ENCODE data around the gene B3GLCT.

Gene B3GLCT

DNA sequence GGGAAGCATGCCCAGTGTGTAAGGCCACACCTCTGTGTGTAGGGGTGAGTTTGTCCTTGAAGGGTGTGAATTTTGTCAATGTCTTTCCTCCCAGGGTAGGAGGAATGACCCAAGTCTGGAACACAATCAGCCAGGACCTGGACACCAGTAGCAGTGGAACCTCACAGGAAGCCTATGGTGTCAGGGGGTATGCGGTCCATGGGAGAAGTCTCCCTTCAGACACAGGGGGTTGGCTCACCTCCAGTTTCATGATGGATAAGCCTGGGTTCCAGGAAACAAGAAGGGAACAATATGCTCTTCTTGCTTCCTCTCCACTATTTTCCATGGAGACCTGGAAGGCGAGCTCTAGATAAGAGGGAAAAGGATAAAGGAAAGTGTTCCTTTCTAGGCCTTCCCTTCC, 23.9 kb downstream of the B3GLCT start:
- no peaks in the 10 kb centered on the region for H3K27me3 ChIP-seq (ENCODE audit: control insufficient read depth, insufficient read depth, low read length)
- H3K36me3 ChIP-seq (ENCODE audit: control insufficient read depth, insufficient read depth, low read length) = no peaks in the 10 kb centered on the region
- DNase-seq (ENCODE audit: low read depth, low spot score) = no peak
- H3K9me3 ChIP-seq (ENCODE audit: control insufficient read depth, insufficient read depth, low read length) = no peaks in the 10 kb centered on the region
- H3K4me3 ChIP-seq (ENCODE audit: low read length) = no peak overlapping the region
- H3K27ac ChIP-seq (ENCODE audit: low read length) = no peak overlapping the region
- no CpG with 5 or more reads among the region's 2 CpGs for WGBS (ENCODE audit: insufficient coverage, insufficient read length)
- H3K4me1 ChIP-seq (ENCODE audit: control insufficient read depth, insufficient read depth, low read length) = peaks cover 5% of the 10 kb centered on the region; the same call in 1 of the 2 replicates

DNA sequence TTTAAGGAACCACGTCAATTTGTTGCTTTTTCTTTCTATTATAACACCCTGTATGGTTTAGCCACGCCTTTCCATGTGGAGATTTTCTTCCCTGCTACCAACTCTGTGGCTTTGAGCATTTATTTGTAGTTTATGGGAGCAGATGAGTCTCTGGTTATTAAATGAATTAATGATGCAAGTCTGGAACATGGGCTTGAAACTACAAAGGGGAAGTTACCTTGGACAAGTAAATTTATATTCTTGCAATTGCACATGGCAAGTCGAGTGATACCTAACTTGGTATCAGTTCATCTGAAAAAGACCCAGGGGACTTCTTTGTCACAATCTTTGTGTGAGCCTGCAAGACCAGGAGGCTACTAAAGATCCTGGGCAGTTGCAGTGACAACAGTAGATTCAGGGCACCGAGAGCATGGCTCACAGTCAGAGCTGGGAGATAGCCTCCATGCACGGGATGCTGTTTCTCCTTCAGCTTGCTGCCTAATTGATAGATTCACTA, 24.4 kb downstream of the B3GLCT start:
- Histone ChIP-seq H3K27ac (ENCODE audit: low read length) (no peak overlapping the region), H3K9me3 (ENCODE audit: control insufficient read depth, insufficient read depth, low read length) (no peaks in the 10 kb centered on the region), H3K4me1 (ENCODE audit: control insufficient read depth, insufficient read depth, low read length) (peaks cover 5% of the 10 kb centered on the region; the same call in 1 of the 2 replicates), H3K4me3 (ENCODE audit: low read length) (no peak overlapping the region), H3K27me3 (ENCODE audit: control insufficient read depth, insufficient read depth, low read length) (no peaks in the 10 kb centered on the region), H3K36me3 (ENCODE audit: control insufficient read depth, insufficient read depth, low read length) (no peaks in the 10 kb centered on the region)
- WGBS (ENCODE audit: insufficient coverage, insufficient read length) = no CpG with 5 or more reads among the region's 5 CpGs
- DNase-seq (ENCODE audit: low read depth, low spot score) = no peak

DNA sequence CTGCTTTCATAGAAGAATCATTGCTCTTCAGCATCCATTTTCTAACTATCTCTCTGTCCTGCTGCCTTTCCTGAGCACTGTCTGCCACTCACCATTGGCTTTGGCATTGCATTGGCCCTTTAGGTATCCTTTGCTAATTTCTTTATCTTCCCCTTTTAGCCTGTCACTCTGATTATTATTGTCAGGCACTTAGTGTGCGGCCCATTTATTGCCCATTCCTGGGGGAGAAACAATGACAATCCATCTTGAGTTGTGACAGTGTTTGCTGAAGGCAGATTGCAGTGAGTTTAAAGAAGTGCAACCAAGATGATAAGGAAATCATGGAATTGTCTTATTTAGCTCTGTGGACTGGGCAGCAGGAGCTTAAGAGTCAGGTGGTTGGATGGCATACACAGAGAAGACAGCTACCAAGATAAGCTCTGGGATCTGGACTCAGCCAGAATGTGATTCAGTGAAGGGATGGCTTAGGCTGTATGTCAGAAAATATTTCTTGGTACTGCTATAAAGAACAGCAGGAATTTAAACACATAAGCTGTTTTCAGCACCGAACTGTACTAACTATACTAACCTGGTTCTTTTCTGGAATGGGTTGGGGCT, 25.3 kb downstream of the B3GLCT start:
- Histone ChIP-seq H3K27me3 (ENCODE audit: control insufficient read depth, insufficient read depth, low read length) (no peaks in the 10 kb centered on the region), H3K27ac (ENCODE audit: low read length) (no peak overlapping the region), H3K4me1 (ENCODE audit: control insufficient read depth, insufficient read depth, low read length) (peaks cover 5% of the 10 kb centered on the region; the same call in 1 of the 2 replicates), H3K36me3 (ENCODE audit: control insufficient read depth, insufficient read depth, low read length) (no peaks in the 10 kb centered on the region), H3K9me3 (ENCODE audit: control insufficient read depth, insufficient read depth, low read length) (no peaks in the 10 kb centered on the region), H3K4me3 (ENCODE audit: low read length) (no peak overlapping the region)
- DNase-seq (ENCODE audit: low read depth, low spot score) = no peak
- WGBS (ENCODE audit: insufficient coverage, insufficient read length) = no CpG with 5 or more reads among the region's 2 CpGs

DNA sequence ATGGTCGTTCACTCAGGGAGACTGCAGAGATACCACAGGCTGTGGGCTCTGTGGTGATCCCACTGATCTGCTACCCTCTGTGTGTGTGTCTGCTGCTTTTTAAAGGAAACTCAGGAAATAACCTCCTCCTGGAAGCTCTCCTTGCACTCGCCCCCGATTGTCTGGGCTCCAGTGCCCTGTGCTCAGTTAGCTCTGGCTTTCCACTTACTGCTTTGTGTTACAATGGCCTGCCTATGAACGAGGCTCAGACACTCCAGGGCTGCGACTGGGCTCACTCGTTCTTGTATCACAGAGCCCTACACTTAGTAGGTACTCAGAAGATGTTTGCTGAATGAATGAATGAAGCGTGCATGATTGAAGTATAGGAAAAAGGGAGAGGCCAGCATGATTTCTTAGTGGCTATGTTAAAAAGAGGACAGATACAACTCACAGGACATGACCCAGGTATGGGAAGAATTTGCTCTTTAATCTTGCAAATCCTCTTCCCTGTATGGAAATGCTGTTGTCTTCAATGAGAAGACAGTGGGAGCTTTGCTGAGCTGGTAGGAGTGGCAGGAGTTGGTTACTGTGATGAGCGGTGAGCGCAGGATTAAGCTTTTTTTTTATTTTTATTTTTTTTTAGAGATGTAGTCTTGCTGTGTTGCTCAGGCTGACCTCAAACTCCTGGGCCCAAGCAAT, 26.4 kb downstream of the B3GLCT start:
- Histone ChIP-seq H3K27me3 (ENCODE audit: control insufficient read depth, insufficient read depth, low read length) (no peaks in the 10 kb centered on the region), H3K9me3 (ENCODE audit: control insufficient read depth, insufficient read depth, low read length) (no peaks in the 10 kb centered on the region), H3K27ac (ENCODE audit: low read length) (no peak overlapping the region), H3K36me3 (ENCODE audit: control insufficient read depth, insufficient read depth, low read length) (no peaks in the 10 kb centered on the region), H3K4me1 (ENCODE audit: control insufficient read depth, insufficient read depth, low read length) (peaks cover 5% of the 10 kb centered on the region; the same call in 1 of the 2 replicates), H3K4me3 (ENCODE audit: low read length) (no peak overlapping the region)
- no CpG with 5 or more reads among the region's 9 CpGs for WGBS (ENCODE audit: insufficient coverage, insufficient read length)
- no peak for DNase-seq (ENCODE audit: low read depth, low spot score)

DNA sequence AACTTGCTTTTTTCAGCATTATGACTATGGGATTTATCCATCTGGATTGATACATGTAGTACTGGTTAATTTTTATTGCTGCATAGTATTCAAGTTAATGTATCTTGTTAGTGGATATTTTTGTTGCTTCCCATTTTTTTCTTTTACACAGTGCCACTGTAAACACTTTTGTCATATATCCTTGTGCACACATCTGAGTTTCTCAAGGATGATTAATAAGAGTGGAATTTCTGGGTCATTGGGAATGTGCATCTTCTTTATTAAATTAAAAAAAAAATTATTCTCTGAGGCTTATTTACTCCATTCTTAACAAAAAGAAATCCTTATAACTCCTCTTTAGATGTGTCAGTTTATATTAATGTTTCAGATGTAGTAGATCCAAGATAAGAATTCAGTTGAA, 27.3 kb downstream of the B3GLCT start:
- no peaks in the 10 kb centered on the region for H3K27me3 ChIP-seq (ENCODE audit: control insufficient read depth, insufficient read depth, low read length)
- no peaks in the 10 kb centered on the region for H3K36me3 ChIP-seq (ENCODE audit: control insufficient read depth, insufficient read depth, low read length)
- H3K4me3 ChIP-seq (ENCODE audit: low read length) = no peak overlapping the region
- no peak overlapping the region for H3K27ac ChIP-seq (ENCODE audit: low read length)
- H3K4me1 ChIP-seq (ENCODE audit: control insufficient read depth, insufficient read depth, low read length) = peaks cover 5% of the 10 kb centered on the region; the same call in 1 of the 2 replicates
- no peaks in the 10 kb centered on the region for H3K9me3 ChIP-seq (ENCODE audit: control insufficient read depth, insufficient read depth, low read length)
- no peak for DNase-seq (ENCODE audit: low read depth, low spot score)

DNA sequence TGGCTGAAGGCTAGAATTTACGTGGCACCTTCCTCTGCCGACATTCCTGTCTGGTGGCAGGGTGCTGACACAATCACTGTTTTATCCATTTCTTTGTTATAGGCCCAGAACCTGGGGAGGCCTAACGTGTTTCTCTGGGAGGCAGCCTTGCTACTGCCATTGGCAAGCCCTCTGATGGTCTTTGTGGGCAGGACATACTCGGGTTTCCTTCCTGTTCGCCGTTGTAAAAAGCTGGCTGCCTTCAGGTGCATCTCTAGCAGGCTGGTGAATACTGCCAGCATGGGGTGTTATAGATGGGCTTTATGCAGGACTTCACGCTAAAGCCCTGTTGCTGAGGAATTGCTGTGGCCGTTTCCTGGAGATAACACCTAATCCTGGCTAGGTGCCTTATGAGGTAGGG, 28.1 kb downstream of the B3GLCT start:
- no CpG with 5 or more reads among the region's 8 CpGs for WGBS (ENCODE audit: insufficient coverage, insufficient read length)
- no peaks in the 10 kb centered on the region for H3K36me3 ChIP-seq (ENCODE audit: control insufficient read depth, insufficient read depth, low read length)
- no peak overlapping the region for H3K4me3 ChIP-seq (ENCODE audit: low read length)
- no peaks in the 10 kb centered on the region for H3K27me3 ChIP-seq (ENCODE audit: control insufficient read depth, insufficient read depth, low read length)
- no peak for DNase-seq (ENCODE audit: low read depth, low spot score)
- H3K4me1 ChIP-seq (ENCODE audit: control insufficient read depth, insufficient read depth, low read length) = peaks cover 5% of the 10 kb centered on the region; the same call in 1 of the 2 replicates
- H3K27ac ChIP-seq (ENCODE audit: low read length) = no peak overlapping the region
- H3K9me3 ChIP-seq (ENCODE audit: control insufficient read depth, insufficient read depth, low read length) = no peaks in the 10 kb centered on the region

DNA sequence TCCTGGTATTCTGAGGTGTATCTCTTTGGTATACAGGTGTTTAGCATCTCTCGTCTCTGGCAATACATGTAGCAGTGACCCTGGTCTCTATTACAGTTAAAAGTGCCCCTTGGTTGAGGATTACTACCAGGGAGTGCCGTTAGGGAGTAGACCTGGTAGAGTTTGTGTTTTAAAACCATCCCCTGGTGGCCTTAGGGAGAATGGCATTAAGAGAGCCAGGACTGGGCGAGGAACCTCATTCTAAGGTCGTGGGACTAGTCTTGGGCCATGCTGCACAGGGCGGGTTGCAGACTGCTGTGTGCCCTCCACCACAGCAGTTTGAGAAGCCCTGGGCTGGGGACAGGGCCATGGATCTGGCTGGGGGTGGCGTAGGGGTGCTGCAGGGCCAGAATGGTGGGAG, 35.0 kb downstream of the B3GLCT start:
- Histone ChIP-seq H3K27ac (ENCODE audit: low read length) (no peak overlapping the region), H3K27me3 (ENCODE audit: control insufficient read depth, insufficient read depth, low read length) (no peaks in the 10 kb centered on the region), H3K4me1 (ENCODE audit: control insufficient read depth, insufficient read depth, low read length) (no peaks in the 10 kb centered on the region), H3K4me3 (ENCODE audit: low read length) (no peak overlapping the region), H3K9me3 (ENCODE audit: control insufficient read depth, insufficient read depth, low read length) (no peaks in the 10 kb centered on the region), H3K36me3 (ENCODE audit: control insufficient read depth, insufficient read depth, low read length) (no peaks in the 10 kb centered on the region)
- no CpG with 5 or more reads among the region's 6 CpGs for WGBS (ENCODE audit: insufficient coverage, insufficient read length)
- peak; percentile 7 for DNase-seq (ENCODE audit: low read depth, low spot score)

DNA sequence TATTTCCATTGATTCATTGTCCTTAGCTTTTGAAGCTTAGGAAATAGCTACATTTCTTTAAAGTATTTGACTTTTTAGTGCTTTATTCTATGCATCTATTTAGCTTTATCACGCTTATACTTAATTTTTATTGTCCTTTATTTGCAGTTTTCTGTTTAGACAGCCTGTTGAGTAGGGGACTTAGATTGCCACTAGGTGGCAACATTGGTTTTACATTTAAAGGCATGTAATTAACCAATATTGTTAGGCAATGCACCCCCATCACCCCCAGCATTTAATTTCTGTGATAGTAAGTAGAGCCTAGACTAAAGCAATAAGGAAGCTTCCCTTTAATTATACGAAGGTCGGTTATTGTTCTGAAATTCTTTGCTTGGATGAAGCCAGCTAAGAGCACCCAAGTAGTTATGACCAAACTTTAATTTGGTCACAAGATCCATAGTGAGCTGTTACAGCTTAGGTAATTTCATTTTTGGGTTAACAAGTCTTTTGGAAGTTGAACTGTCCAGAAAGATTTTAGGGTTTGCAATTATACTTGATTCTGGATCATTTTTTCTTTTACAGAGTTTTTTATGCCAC, 36.5 kb downstream of the B3GLCT start:
- H3K27me3 ChIP-seq (ENCODE audit: control insufficient read depth, insufficient read depth, low read length) = no peaks in the 10 kb centered on the region
- H3K4me1 ChIP-seq (ENCODE audit: control insufficient read depth, insufficient read depth, low read length) = no peaks in the 10 kb centered on the region
- H3K9me3 ChIP-seq (ENCODE audit: control insufficient read depth, insufficient read depth, low read length) = no peaks in the 10 kb centered on the region
- no peaks in the 10 kb centered on the region for H3K36me3 ChIP-seq (ENCODE audit: control insufficient read depth, insufficient read depth, low read length)
- peak; percentile 13 for DNase-seq (ENCODE audit: low read depth, low spot score)
- no CpG with 5 or more reads among the region's 3 CpGs for WGBS (ENCODE audit: insufficient coverage, insufficient read length)
- H3K27ac ChIP-seq (ENCODE audit: low read length) = no peak overlapping the region
- no peak overlapping the region for H3K4me3 ChIP-seq (ENCODE audit: low read length)

DNA sequence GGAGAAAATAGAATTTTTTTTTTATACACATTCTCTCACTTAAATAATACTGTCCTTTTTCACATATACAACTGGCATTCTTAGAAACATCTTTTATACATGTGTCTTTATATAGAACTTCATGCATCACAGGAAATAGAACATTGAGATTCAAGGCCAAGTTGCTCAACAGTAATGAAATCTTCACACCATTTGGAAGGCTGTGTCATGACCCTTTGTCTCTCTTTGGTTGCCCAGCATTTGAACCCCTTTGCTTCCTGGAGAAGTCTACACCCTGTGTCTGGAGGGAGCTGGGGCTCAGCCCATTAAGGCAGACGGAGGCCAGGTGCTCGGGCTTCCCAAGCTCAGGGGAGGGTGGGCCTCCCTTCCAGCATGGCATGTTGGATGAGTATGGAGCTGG, 41.1 kb downstream of the B3GLCT start:
- H3K9me3 ChIP-seq (ENCODE audit: control insufficient read depth, insufficient read depth, low read length) = no peaks in the 10 kb centered on the region
- no CpG with 5 or more reads among the region's 2 CpGs for WGBS (ENCODE audit: insufficient coverage, insufficient read length)
- no peak for DNase-seq (ENCODE audit: low read depth, low spot score)
- H3K4me3 ChIP-seq (ENCODE audit: low read length) = no peak overlapping the region
- no peaks in the 10 kb centered on the region for H3K36me3 ChIP-seq (ENCODE audit: control insufficient read depth, insufficient read depth, low read length)
- no peak overlapping the region for H3K27ac ChIP-seq (ENCODE audit: low read length)
- H3K27me3 ChIP-seq (ENCODE audit: control insufficient read depth, insufficient read depth, low read length) = no peaks in the 10 kb centered on the region
- H3K4me1 ChIP-seq (ENCODE audit: control insufficient read depth, insufficient read depth, low read length) = no peaks in the 10 kb centered on the region

DNA sequence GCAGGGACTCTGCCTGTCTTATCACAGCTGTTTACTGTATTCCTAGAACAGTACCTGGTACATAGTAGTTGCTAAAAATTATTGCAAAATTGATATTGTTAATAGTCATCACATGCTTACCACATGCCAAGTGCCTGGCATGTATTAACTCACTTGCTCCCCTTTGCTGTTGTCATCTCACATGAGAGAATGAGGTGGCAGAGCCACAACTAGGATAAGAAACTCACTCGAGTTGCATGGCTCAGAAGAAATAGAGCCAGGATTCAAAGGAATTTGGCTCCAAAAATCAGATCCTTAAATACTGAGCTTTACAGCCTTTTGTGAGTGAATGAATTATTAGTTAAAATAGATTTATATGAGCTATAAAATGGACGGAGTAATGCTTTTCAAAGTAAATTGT, 42.6 kb downstream of the B3GLCT start:
- Histone ChIP-seq H3K4me3 (ENCODE audit: low read length) (no peak overlapping the region), H3K27ac (ENCODE audit: low read length) (no peak overlapping the region), H3K4me1 (ENCODE audit: control insufficient read depth, insufficient read depth, low read length) (no peaks in the 10 kb centered on the region), H3K27me3 (ENCODE audit: control insufficient read depth, insufficient read depth, low read length) (no peaks in the 10 kb centered on the region), H3K9me3 (ENCODE audit: control insufficient read depth, insufficient read depth, low read length) (no peaks in the 10 kb centered on the region), H3K36me3 (ENCODE audit: control insufficient read depth, insufficient read depth, low read length) (no peaks in the 10 kb centered on the region)
- WGBS (ENCODE audit: insufficient coverage, insufficient read length) = 100% methylated on average over 1 of the region's 2 CpGs
- no peak for DNase-seq (ENCODE audit: low read depth, low spot score)

All from iPS DF 6.9 (cell line).